ENCODE data around the gene OR2A5.

DNA sequence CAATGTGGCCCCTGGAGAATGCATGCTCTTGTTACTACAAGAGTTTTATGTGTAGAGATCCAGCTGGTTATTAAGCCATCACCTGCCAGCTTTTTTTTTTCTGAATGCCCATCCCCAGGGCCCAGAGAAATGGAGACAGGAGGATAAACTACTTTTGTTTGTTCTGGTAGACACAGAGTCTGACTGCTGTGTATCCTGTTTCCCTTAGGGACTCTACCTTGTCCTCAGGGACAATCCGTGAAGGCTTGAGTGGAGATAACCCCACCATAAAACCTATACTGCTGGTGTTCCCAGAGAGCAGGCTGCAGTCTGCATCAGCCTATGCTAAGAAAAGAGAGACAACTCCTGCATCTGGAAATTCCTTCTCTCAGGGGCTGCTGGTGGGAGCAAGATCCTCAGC lies at the start of gene OR2A5:
- no peak for TF ChIP-seq ZNF274 (IDR thresholded peaks at IDR 0.05; ENCODE audit: low read depth, low read length)
- TF ChIP-seq, protein P1, sequence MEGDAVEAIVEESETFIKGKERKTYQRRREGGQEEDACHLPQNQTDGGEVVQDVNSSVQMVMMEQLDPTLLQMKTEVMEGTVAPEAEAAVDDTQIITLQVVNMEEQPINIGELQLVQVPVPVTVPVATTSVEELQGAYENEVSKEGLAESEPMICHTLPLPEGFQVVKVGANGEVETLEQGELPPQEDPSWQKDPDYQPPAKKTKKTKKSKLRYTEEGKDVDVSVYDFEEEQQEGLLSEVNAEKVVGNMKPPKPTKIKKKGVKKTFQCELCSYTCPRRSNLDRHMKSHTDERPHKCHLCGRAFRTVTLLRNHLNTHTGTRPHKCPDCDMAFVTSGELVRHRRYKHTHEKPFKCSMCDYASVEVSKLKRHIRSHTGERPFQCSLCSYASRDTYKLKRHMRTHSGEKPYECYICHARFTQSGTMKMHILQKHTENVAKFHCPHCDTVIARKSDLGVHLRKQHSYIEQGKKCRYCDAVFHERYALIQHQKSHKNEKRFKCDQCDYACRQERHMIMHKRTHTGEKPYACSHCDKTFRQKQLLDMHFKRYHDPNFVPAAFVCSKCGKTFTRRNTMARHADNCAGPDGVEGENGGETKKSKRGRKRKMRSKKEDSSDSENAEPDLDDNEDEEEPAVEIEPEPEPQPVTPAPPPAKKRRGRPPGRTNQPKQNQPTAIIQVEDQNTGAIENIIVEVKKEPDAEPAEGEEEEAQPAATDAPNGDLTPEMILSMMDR (IDR thresholded peaks at IDR 0.05 in 2 of 3, conservative IDR thresholded peaks at IDR 0.05 in 1 of 3; ENCODE audit: borderline replicate concordance in 1 of 3, insufficient read depth in 1 of 3, low read depth in 2 of 3, low read length in 2 of 3) = no peak
- no peak for TF ChIP-seq POLR2A (IDR thresholded peaks at IDR 0.05; ENCODE audit: borderline replicate concordance, extremely low read depth, insufficient read depth, insufficient read length)
- no peak for TF ChIP-seq RAD21 (IDR thresholded peaks at IDR 0.05; ENCODE audit: low read depth)
- no peak for TF ChIP-seq SIN3A (IDR thresholded peaks at IDR 0.05; ENCODE audit: low read depth)
- TF ChIP-seq POLR2AphosphoS5 (IDR thresholded peaks at IDR 0.05; ENCODE audit: low read depth, low read length) = no peak
- no peak for TF ChIP-seq EZH2phosphoT487 (IDR thresholded peaks at IDR 0.05; ENCODE audit: borderline replicate concordance)
- no peak for TF ChIP-seq ELF1 (IDR thresholded peaks at IDR 0.05; ENCODE audit: borderline replicate concordance, low read depth)
- TF ChIP-seq EZH2 (IDR thresholded peaks at IDR 0.05) = no peak

All from HCT116 (cell line).